HEK293 (cell line): ENCODE measurements around the gene ITGAL.

Experiments used
- CTCF ChIP-seq: fragments of 450-650 bp; formaldehyde crosslinking; IDR thresholded peaks from 2 replicates; pipeline ENCODE4 v1.5.1; 2016; ENCODE audit warnings: missing biosample characterization, missing genetic modification characterization
- KLF10 ChIP-seq: fragments of 450-650 bp; IDR thresholded peaks from 2 replicates; pipeline ENCODE4 v1.5.1; 2018; ENCODE audit warnings: missing biosample characterization, mild to moderate bottlenecking, missing genetic modification characterization
- ZBTB49 ChIP-seq: fragments of 450-650 bp; formaldehyde crosslinking; IDR thresholded peaks from 2 replicates; pipeline ENCODE4 v1.5.1; 2016; ENCODE audit warnings: missing biosample characterization, missing genetic modification characterization, low read depth

- 0 out of 2 replicates have a peak, but pooled peaks have one; percentile 42 for TF ChIP-seq CTCF
- no peak for TF ChIP-seq ZBTB49 (tag by site-specific recombination)
- TF ChIP-seq KLF10 = no peak
Measured at GRCh38 chr16:30491744-30492308, 19.3 kb downstream of the ITGAL start.
